ENCODE data around the gene VAPB. TPM values are rescaled to one million over a fixed set of nuclear protein-coding genes. Genes with fewer than 3 reads are reported as not detected.

Gene VAPB
- total RNA-seq, 1 experiment from 2014 or later: 61.2 TPM

DNA sequence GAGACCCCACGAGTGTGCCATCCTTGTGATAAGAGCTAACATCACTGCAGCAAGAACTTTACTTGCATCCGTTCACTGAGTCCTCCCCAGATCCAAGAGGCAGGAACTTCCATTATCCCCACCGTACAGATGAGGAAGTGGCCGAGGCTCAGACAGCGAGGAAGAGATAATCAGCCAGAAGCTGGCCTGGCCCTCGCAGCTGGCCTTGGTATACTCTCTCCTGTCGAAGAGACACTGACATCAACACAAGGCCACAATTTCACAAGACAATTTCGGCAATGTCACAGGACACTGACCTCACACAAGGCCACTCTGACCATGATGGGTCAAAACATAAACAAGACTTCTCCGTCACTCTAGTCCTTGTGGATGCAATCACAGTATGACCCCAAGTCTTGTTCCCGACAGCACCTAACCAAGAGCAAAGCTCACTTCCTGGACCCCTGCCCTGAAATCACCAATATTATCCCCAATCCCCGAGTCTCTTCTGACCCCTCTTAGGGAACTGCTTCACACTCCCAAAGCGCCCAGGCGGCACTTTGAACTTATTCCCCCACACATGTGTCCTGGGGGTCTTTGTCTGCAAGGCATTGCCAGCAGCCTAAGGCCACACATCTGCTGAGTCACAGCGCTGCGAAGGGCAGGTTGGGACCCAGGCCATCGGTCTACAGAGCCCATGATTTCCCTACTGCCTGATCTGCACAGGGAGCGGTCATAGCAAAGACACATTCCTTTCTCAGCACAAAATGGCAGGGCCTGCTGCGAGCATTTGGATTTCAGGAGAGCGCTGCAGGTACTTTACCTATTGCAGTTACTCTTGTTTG, 14.8 kb upstream of the VAPB start:
- CTCF ChIA-PET: no interaction called here
- POLR2A ChIA-PET: interaction anchor here (1.0 kb wide), 2 partner anchors 13 to 61 kb away, joined by 3 read pairs; no protein-coding TSS in a partner anchor
- BruUV-seq (replicated peaks): no TSS peak
- H3K27ac Mint-ChIP-seq (ENCODE audit: low read depth, unreplicated experiment): no peak overlapping the region
- peaks cover 27% of the 10 kb centered on the region for H3K27me3 Mint-ChIP-seq (ENCODE audit: insufficient read depth, unreplicated experiment)
- no peak for DNase-seq (ENCODE audit: unreplicated experiment)
- intact Hi-C loops (cut with micrococcal nuclease): no loop called here
- peaks cover 6% of the 10 kb centered on the region for H3K4me1 Mint-ChIP-seq (ENCODE audit: insufficient read depth, unreplicated experiment)
- TF ChIP-seq, protein P1, sequence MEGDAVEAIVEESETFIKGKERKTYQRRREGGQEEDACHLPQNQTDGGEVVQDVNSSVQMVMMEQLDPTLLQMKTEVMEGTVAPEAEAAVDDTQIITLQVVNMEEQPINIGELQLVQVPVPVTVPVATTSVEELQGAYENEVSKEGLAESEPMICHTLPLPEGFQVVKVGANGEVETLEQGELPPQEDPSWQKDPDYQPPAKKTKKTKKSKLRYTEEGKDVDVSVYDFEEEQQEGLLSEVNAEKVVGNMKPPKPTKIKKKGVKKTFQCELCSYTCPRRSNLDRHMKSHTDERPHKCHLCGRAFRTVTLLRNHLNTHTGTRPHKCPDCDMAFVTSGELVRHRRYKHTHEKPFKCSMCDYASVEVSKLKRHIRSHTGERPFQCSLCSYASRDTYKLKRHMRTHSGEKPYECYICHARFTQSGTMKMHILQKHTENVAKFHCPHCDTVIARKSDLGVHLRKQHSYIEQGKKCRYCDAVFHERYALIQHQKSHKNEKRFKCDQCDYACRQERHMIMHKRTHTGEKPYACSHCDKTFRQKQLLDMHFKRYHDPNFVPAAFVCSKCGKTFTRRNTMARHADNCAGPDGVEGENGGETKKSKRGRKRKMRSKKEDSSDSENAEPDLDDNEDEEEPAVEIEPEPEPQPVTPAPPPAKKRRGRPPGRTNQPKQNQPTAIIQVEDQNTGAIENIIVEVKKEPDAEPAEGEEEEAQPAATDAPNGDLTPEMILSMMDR (IDR thresholded peaks at IDR 0.05; ENCODE audit: unreplicated experiment): no peak
- no peaks in the 10 kb centered on the region for H3K9me3 Mint-ChIP-seq (ENCODE audit: unreplicated experiment)
- H3K4me3 Mint-ChIP-seq (ENCODE audit: unreplicated experiment): no peak overlapping the region
- H3K36me3 Mint-ChIP-seq (ENCODE audit: insufficient read depth, unreplicated experiment): peaks cover 4% of the 10 kb centered on the region

DNA sequence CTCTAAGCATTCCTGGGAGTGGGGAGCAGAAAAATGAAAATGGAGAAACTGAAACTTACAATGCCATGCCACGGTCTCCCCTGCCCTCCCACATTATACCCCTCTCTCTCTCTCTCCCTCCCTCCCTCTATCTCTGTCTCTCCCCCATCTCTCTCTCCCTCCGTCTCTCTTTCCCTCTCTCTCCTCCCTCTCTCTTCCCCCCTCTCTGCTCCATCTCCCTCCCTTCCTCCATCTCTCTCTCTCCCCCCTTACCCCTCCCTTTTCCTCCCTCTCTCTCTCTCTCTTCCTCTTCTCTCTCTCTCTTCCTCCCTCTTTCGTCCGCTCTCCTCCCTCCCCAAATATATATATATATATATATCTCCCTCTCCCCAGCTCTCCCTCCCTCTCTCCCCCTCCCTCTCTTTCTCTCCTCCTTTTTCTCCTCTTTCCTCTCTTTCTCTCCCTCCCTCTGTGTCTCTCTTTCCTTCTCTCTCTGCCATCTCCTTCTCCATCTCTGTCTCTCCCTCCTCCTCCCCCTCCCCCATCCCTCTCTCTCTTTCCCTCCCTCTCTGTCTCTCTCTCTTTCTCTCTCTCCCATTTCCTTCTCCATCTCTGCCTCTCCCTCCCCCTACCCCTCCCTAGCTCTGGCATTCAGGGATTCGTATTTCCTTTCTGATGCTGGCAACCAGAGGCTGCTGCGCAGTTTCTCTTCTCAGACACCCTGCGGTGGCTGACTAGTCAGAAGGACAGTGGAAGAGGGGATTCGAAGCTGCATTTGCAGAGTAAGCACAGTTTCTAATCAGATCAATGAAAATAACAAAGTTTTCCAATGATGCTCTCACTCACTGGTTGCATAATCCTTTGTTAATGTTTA, 13.9 kb upstream of the VAPB start:
- Mint-ChIP-seq H3K27me3 (ENCODE audit: insufficient read depth, unreplicated experiment) (peaks cover 27% of the 10 kb centered on the region), H3K9me3 (ENCODE audit: unreplicated experiment) (no peaks in the 10 kb centered on the region), H3K4me3 (ENCODE audit: unreplicated experiment) (no peak overlapping the region), H3K27ac (ENCODE audit: low read depth, unreplicated experiment) (no peak overlapping the region), H3K4me1 (ENCODE audit: insufficient read depth, unreplicated experiment) (peaks cover 6% of the 10 kb centered on the region), H3K36me3 (ENCODE audit: insufficient read depth, unreplicated experiment) (no peaks in the 10 kb centered on the region)
- BruUV-seq (replicated peaks): no TSS peak
- TF ChIP-seq, protein P1 (IDR thresholded peaks at IDR 0.05; ENCODE audit: unreplicated experiment): no peak
- CTCF ChIA-PET: no interaction called here
- intact Hi-C loops (cut with micrococcal nuclease): no loop called here
- POLR2A ChIA-PET: interaction anchor here (0.6 to 1.0 kb wide), 2 partner anchors 14 to 19 kb away, joined by 3 read pairs; no protein-coding TSS in a partner anchor
- DNase-seq (ENCODE audit: unreplicated experiment): no peak

DNA sequence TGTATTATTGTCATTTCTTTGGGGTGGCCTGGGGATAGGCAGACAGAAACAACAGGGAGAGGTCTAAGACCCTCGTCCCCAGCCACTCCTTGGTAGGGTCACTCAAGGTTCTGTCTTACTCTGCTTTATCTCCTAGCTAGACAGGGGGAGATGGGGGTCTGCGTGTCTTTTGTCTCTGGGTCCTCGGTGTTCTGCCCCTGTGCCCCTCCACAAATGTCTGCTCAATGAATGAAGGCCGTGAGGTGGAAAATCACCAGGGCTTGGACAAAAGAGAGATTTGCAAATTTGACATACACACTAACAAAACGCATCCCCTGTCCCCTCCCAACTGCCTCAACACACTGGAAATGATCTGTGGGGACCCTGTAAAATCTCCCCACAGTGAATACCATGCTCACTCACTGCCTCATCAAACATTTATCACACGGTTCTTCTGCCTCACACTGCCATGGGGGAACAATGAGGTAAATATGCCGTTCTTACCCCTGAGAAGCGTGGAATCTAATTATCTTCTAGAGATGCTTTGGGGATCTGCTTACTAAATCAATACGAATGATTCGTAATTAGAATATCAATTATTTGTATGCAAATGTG, 13.2 kb upstream of the VAPB start:
- Mint-ChIP-seq H3K36me3 (ENCODE audit: insufficient read depth, unreplicated experiment) (no peaks in the 10 kb centered on the region), H3K9me3 (ENCODE audit: unreplicated experiment) (peaks cover 4% of the 10 kb centered on the region), H3K27me3 (ENCODE audit: insufficient read depth, unreplicated experiment) (peaks cover 27% of the 10 kb centered on the region), H3K4me1 (ENCODE audit: insufficient read depth, unreplicated experiment) (peaks cover 6% of the 10 kb centered on the region), H3K4me3 (ENCODE audit: unreplicated experiment) (no peak overlapping the region), H3K27ac (ENCODE audit: low read depth, unreplicated experiment) (no peak overlapping the region)
- CTCF ChIA-PET: interaction anchor here (0.8 kb wide), 1 partner anchor 11 kb away, joined by 4 read pairs; no protein-coding TSS in a partner anchor
- no TSS peak for BruUV-seq (replicated peaks)
- POLR2A ChIA-PET: interaction anchor here (0.6 to 2.6 kb wide), 2 partner anchors 13 to 18 kb away, joined by 3 to 11 read pairs; partner anchors contain the start of gene VAPB
- DNase-seq (ENCODE audit: unreplicated experiment): no peak
- intact Hi-C loops (cut with micrococcal nuclease): no loop called here
- TF ChIP-seq, protein P1 (IDR thresholded peaks at IDR 0.05; ENCODE audit: unreplicated experiment): no peak
